PC-3 (cell line): ENCODE results near the gene CDK5RAP3.

Experiments used
- CTCF ChIP-seq: fragments of 300-600 bp; sonication (generic); conservative IDR thresholded peaks from 2 replicates; pipeline ENCODE4 v1.5.1; 2017; ENCODE audit warnings: antibody characterized with exemption, low read depth, mild to moderate bottlenecking, low read length
- EZH2 ChIP-seq: fragments of 300-600 bp; sonication (generic); IDR thresholded peaks from one replicate; pipeline ENCODE4 v1.6.1; 2017; ENCODE audit warnings: antibody characterized with exemption, mild to moderate bottlenecking, low read length; ENCODE audit not compliant: unreplicated experiment
- EZH2phosphoT487 ChIP-seq: fragments of 300-600 bp; sonication (generic); IDR thresholded peaks from 2 replicates; pipeline ENCODE4 v1.6.1; 2018; ENCODE audit warnings: mild to moderate bottlenecking, antibody characterized with exemption, low read length, borderline replicate concordance

- TF ChIP-seq EZH2phosphoT487 (no peak), CTCF (no peak), EZH2 (no peak)
Observed at GRCh38 chr17:47994724-47995123, 23.8 kb downstream of the CDK5RAP3 start.
